Myocyte (in vitro differentiated cells): ENCODE measurements around the gene MTURN. TPM values are rescaled to one million over a fixed set of nuclear protein-coding genes. Genes with fewer than 3 reads are reported as not detected.

Source experiments
- DNase-seq: peaks from one replicate; pipeline ENCODE4 v3.0.0-alpha.2; 2012; ENCODE audit warnings: low read depth
- total RNA-seq: library from RNA; depleted of rRNA; stranded (reverse); fragments of >200 nt; gene quantifications from 2 replicates; pipeline ENCODE4 v1.2.3, GENCODE V29; 2014

Gene MTURN
- total RNA-seq, 1 donor from 2014 or later, result 41.9 TPM

- peak; percentile 84 for DNase-seq
Observed at GRCh38 chr7:30135301-30136116, 723 bp downstream of the MTURN start.

GRCh38 chr7:30136117-30136731, 1.4 kb downstream of the MTURN start:
- no peak for DNase-seq

GRCh38 chr7:30136743-30137485, 2.1 kb downstream of the MTURN start:
- no peak for DNase-seq

GRCh38 chr7:30139836-30140384, 5.1 kb downstream of the MTURN start:
- peak; percentile 37 for DNase-seq

DNA sequence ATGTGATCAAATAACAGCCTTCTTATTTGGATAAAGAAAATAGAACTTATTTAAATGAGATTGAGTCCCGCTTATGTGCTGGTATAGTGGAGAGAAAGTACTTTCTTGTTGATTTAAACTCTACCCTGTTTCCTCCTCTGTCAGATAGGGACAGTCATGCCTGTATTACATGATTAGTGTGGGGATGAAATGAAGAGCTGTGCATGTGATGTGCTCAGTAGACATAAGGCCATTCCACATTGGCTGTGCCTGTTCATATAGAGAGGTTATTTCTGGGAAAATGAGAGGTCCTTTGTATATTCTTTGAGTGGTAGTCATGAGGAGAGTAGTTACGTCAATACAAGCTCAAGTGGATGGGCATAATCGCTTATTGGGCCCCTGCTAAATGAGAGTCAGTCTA, 5.7 kb downstream of the MTURN start:
- no peak for DNase-seq

- peak; percentile 90 for DNase-seq
Observed at GRCh38 chr7:30142710-30143109, 7.9 kb downstream of the MTURN start.

DNA sequence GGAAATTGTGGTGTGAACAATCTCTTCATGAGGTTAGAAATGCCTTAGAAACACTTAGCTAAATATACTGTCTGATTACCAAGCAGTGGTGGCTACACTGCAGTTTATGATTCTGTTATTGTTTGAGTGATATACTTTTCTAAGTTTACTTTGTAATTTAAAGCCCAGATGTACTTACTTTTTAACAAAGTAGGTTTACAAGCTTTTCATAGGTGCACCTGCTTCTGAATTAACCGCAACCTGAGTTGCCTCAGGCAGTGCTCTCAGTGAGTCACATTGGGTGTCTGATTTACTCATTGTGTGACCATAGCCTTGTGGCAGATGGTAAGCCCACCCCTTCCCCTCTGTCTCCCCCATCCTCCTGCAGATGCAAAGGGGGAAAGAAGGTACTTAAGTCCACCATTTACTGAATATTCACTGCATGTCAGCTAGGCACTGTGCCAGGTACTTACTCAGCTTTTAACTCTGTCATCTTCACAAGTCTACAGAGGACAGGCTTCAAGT, 9.0 kb downstream of the MTURN start:
- peak; percentile 47 for DNase-seq

- no peak for DNase-seq
Observed at GRCh38 chr7:30144657-30145306, 10.0 kb downstream of the MTURN start.

GRCh38 chr7:30145426-30145970, 10.7 kb downstream of the MTURN start:
- DNase-seq, result no peak

GRCh38 chr7:30146127-30146612, 11.4 kb downstream of the MTURN start:
- peak; percentile 92 for DNase-seq

GRCh38 chr7:30147223-30147622, 12.4 kb downstream of the MTURN start:
- no peak for DNase-seq

GRCh38 chr7:30147785-30148184, 13.0 kb downstream of the MTURN start:
- DNase-seq, result no peak

- no peak for DNase-seq
Observed at GRCh38 chr7:30148426-30148825, 13.6 kb downstream of the MTURN start.

DNA sequence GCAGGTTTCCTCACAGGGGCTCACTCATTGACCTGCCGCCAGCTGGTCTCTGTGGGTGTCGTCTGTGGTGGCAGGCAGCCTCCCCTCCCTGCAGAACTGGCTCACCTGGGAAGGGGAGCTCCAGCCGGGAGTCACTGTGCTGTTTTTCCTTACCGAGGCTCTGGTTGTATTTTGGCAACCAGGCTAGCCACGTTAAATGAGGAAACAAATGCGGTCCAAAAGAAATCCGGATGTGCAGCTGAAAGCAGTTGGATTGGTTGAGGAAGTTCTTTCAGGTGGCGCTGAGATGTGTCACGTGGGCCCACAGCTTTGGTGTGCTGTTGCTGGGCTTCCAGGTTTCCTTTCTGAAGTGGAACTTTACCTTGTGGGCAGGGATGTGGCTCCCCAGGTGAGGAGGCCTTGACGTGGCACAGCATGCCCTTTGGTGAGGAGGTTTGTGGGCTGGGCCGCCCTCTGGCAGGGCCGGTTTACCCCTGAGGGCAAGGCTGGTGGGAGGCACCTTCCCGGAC, 14.2 kb downstream of the MTURN start:
- no peak for DNase-seq

GRCh38 chr7:30149640-30150272, 15.0 kb downstream of the MTURN start:
- no peak for DNase-seq

- no peak for DNase-seq
Observed at GRCh38 chr7:30150711-30151110, 15.9 kb downstream of the MTURN start.

- no peak for DNase-seq
Observed at GRCh38 chr7:30154111-30154587, 19.4 kb downstream of the MTURN start.

DNA sequence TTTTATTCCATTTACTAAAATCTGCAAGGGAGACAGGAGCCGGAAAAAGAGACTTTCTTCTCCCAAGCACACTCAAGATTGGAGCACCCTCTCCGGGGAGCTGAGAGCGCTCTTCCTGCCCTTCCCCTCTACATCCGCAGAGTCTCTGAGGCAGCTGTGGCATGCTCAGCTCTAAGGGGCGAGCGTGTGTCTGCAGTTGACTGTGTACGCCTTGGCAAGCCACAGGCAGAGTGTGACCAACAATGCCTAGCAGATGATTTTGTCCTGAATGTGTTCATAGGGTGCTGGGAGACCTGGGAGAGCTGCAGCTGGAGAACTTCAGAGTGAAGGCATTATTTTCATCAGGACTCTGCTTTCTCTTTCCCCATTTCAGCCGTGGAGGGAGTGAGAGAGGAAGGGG, 20.7 kb downstream of the MTURN start:
- DNase-seq, result no peak

DNA sequence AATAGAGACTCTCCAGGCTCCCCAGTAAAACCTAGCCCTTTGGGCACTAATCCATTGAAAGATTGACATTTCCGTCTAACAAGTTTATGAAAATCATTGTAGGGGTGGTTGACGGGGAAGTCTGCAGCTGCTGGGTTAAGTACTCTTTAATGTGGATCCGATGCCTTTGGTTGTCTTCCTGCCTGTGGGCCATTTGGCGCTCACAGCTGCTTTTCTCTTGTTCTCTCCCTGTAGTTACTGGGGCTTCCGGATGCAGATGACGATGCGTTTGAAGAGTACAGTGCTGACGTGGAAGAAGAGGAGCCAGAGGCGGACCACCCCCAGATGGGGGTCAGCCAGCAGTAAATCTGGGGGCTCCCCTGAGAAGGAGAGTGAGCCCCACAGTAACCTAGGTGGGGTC, 22.4 kb downstream of the MTURN start:
- DNase-seq, result no peak

GRCh38 chr7:30159163-30159562, 24.4 kb downstream of the MTURN start:
- no peak for DNase-seq
